Measurements from ENCODE around the gene SVEP1. TPM values are rescaled to one million over a fixed set of nuclear protein-coding genes. Genes with fewer than 3 reads are reported as not detected.

Gene SVEP1
- total and polyA plus RNA-seq, 4 experiments from 2014 or later, result not detected

- peaks cover 4 to 8% of the 10 kb centered on the region in 2 donors for H3K27me3 Mint-ChIP-seq
- Histone ChIP-seq H3K4me3 (ENCODE audit: low read length in 2 of 2) (no peak overlapping the region), H3K36me3 (ENCODE audit: insufficient read depth, low read length) (no peaks in the 10 kb centered on the region), H3K27me3 (ENCODE audit: insufficient read depth, low read length) (no peaks in the 10 kb centered on the region), H3K9me3 (ENCODE audit: control insufficient read depth in 1 of 2, low read length in 2 of 2) (no peaks in the 10 kb centered on the region), H3K4me1 (ENCODE audit: insufficient read depth, low read length) (no peaks in the 10 kb centered on the region), H3K27ac (ENCODE audit: low read depth, low read length) (no peak overlapping the region)
- no peaks in the 10 kb centered on the region for H3K36me3 Mint-ChIP-seq
- H3K27ac Mint-ChIP-seq, result no peak overlapping the region
- POLR2A ChIA-PET (ENCODE audit: partially characterized antibody), result no interaction called here
- no peak overlapping the region for H3K4me3 Mint-ChIP-seq
- H3K9me3 Mint-ChIP-seq, result peaks cover 0 to 2% (median 0%) of the 10 kb centered on the region in 8 donors
- intact Hi-C loops (cut with micrococcal nuclease), result no loop called here
- no peaks in the 10 kb centered on the region for H3K4me1 Mint-ChIP-seq
- DNase-seq, result no peak
- CTCF ChIA-PET (ENCODE audit: partially characterized antibody), result no interaction called here
Observed at GRCh38 chr9:110323818-110324217, 255.7 kb downstream of the SVEP1 start.

DNA sequence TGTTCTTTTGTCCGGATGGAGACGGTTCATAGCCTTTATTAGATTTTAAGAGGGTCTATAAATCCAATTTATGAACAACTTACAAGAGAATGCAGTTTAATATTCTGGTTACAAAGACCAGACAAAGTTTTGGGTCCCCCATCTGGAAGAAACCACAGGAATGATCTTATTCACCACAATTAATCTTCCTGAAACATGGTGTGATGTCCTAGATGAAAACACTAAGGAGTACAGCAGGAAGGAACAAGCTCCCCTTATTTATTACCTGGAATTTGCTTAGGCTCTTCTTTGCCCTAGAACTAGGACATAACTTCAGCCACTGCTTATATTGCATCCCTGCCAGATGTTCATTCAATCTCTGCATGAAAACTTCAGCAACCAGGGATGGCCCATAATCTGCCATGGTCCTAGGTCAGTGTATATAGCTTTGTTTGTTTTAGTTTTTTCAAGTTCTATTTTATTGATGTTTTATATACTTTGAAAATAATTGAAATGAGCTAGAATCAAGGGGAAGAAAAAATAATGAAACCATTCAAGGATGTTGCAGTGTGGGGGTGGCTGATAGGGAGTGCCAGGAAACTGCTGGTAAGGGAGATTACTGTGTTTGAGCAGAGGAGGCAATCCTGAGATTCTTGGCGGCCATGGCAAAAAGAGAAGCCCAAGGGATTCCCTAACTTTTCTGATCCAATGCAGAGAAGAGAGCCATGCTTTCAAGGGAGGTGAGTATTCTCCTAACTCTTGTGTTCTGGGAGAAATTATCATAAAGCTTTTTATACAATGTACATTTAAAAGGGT is 258.7 kb downstream of the SVEP1 start:
- H3K4me3 ChIP-seq (ENCODE audit: low read length in 2 of 2), result no peak overlapping the region
- Mint-ChIP-seq H3K36me3 (no peaks in the 10 kb centered on the region), H3K4me3 (no peak overlapping the region), H3K27me3 (peaks cover 4 to 14% of the 10 kb centered on the region in 2 donors), H3K27ac (no peak overlapping the region), H3K4me1 (peaks cover 5 to 15% (median 10%) of the 10 kb centered on the region in 4 donors), H3K9me3 (no peaks in the 10 kb centered on the region)
- POLR2A ChIA-PET (ENCODE audit: partially characterized antibody), result no interaction called here
- no peaks in the 10 kb centered on the region for H3K36me3 ChIP-seq (ENCODE audit: insufficient read depth, low read length)
- H3K4me1 ChIP-seq (ENCODE audit: insufficient read depth, low read length), result no peaks in the 10 kb centered on the region
- no peaks in the 10 kb centered on the region for H3K27me3 ChIP-seq (ENCODE audit: insufficient read depth, low read length)
- no peak for DNase-seq
- no peak overlapping the region for H3K27ac ChIP-seq (ENCODE audit: low read depth, low read length)
- intact Hi-C loops (cut with micrococcal nuclease), result no loop called here
- no peaks in the 10 kb centered on the region for H3K9me3 ChIP-seq (ENCODE audit: control insufficient read depth in 1 of 2, low read length in 2 of 2)
- CTCF ChIA-PET (ENCODE audit: partially characterized antibody), result no interaction called here

GRCh38 chr9:110319781-110320492 is 259.6 kb downstream of the SVEP1 start:
- H3K4me3 Mint-ChIP-seq, result no peak overlapping the region
- H3K27me3 Mint-ChIP-seq, result peaks cover 1 to 14% of the 10 kb centered on the region in 2 donors
- no peaks in the 10 kb centered on the region for H3K9me3 Mint-ChIP-seq
- H3K4me1 Mint-ChIP-seq, result peaks cover 5 to 15% (median 10%) of the 10 kb centered on the region in 4 donors
- H3K36me3 Mint-ChIP-seq, result no peaks in the 10 kb centered on the region
- ChIA-PET POLR2A (ENCODE audit: partially characterized antibody) (no interaction called here), CTCF (ENCODE audit: partially characterized antibody) (no interaction called here)
- DNase-seq, result no peak
- no peaks in the 10 kb centered on the region for H3K9me3 ChIP-seq (ENCODE audit: control insufficient read depth in 1 of 2, low read length in 2 of 2)
- no peaks in the 10 kb centered on the region for H3K4me1 ChIP-seq (ENCODE audit: insufficient read depth, low read length)
- no peaks in the 10 kb centered on the region for H3K27me3 ChIP-seq (ENCODE audit: insufficient read depth, low read length)
- no peak overlapping the region for H3K27ac ChIP-seq (ENCODE audit: low read depth, low read length)
- no peaks in the 10 kb centered on the region for H3K36me3 ChIP-seq (ENCODE audit: insufficient read depth, low read length)
- H3K4me3 ChIP-seq (ENCODE audit: low read length in 2 of 2), result no peak overlapping the region
- intact Hi-C loops (cut with micrococcal nuclease), result no loop called here
- no peak overlapping the region for H3K27ac Mint-ChIP-seq

DNA sequence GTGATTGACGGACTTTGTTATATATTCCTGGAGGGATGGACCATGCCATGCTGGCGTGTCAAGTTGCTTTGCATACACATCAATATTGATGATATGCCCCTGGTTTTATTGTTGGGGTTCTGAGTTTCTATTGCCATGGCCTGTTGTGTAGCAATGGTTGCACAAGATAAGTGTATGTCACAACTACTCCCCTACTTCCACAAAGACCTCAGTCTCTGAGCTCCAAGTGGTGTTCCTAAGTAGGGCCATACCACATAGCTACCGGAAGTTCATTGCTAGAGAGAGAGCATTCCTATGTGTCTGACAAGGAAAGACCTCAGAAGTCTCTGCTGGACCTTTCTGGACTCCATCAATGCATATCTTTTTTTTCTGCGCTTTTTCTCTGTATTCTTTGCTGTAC is 261.6 kb downstream of the SVEP1 start:
- no peak overlapping the region for H3K4me3 ChIP-seq (ENCODE audit: low read length in 2 of 2)
- CTCF ChIA-PET (ENCODE audit: partially characterized antibody), result no interaction called here
- intact Hi-C loops (cut with micrococcal nuclease), result no loop called here
- no peak for DNase-seq
- H3K4me3 Mint-ChIP-seq, result no peak overlapping the region
- no peaks in the 10 kb centered on the region for H3K27me3 ChIP-seq (ENCODE audit: insufficient read depth, low read length)
- H3K4me1 Mint-ChIP-seq, result peaks cover 5 to 15% (median 10%) of the 10 kb centered on the region in 4 donors
- H3K27ac Mint-ChIP-seq, result no peak overlapping the region
- H3K9me3 Mint-ChIP-seq, result peaks cover 0 to 6% (median 0%) of the 10 kb centered on the region in 8 donors
- H3K27ac ChIP-seq (ENCODE audit: low read depth, low read length), result no peak overlapping the region
- POLR2A ChIA-PET (ENCODE audit: partially characterized antibody), result no interaction called here
- H3K36me3 ChIP-seq (ENCODE audit: insufficient read depth, low read length), result no peaks in the 10 kb centered on the region
- peaks cover 1 to 14% of the 10 kb centered on the region in 2 donors for H3K27me3 Mint-ChIP-seq
- no peaks in the 10 kb centered on the region for H3K36me3 Mint-ChIP-seq
- H3K4me1 ChIP-seq (ENCODE audit: insufficient read depth, low read length), result no peaks in the 10 kb centered on the region
- H3K9me3 ChIP-seq (ENCODE audit: control insufficient read depth in 1 of 2, low read length in 2 of 2), result no peaks in the 10 kb centered on the region

- CTCF ChIA-PET (ENCODE audit: partially characterized antibody), result interaction anchor here (0.8 kb wide), 1 partner anchor 10 kb away, joined by 3 read pairs; no protein-coding TSS in a partner anchor
- intact Hi-C loops (cut with micrococcal nuclease), result no loop called here
- no peak overlapping the region for H3K4me3 ChIP-seq (ENCODE audit: low read length in 2 of 2)
Observed at GRCh38 chr9:110316261-110317075, 263.1 kb downstream of the SVEP1 start.

More at GRCh38 chr9:110316261-110317075, 263.1 kb downstream of the SVEP1 start:
- Mint-ChIP-seq H3K4me1 (peaks cover 5 to 15% (median 10%) of the 10 kb centered on the region in 4 donors), H3K4me3 (peak overlapping the region in 7 of 8 donors; percentile 26 to 71 (median 60)), H3K36me3 (no peaks in the 10 kb centered on the region), H3K27ac (peak overlapping the region in 2 of 7 donors; percentile 5 to 19), H3K9me3 (peaks cover 0 to 13% (median 0%) of the 10 kb centered on the region in 8 donors), H3K27me3 (peaks cover 1 to 12% of the 10 kb centered on the region in 2 donors)
- H3K27me3 ChIP-seq (ENCODE audit: insufficient read depth, low read length), result no peaks in the 10 kb centered on the region
- H3K36me3 ChIP-seq (ENCODE audit: insufficient read depth, low read length), result no peaks in the 10 kb centered on the region
- POLR2A ChIA-PET (ENCODE audit: partially characterized antibody), result no interaction called here
- no peaks in the 10 kb centered on the region for H3K4me1 ChIP-seq (ENCODE audit: insufficient read depth, low read length)
- H3K27ac ChIP-seq (ENCODE audit: low read depth, low read length), result no peak overlapping the region
- no peak for DNase-seq
- no peaks in the 10 kb centered on the region for H3K9me3 ChIP-seq (ENCODE audit: control insufficient read depth in 1 of 2, low read length in 2 of 2)

Other genes with a start within 250 kb of the SVEP1 start
- not detected for gene TXNDC8, start 241.9 kb downstream of the SVEP1 start, total RNA-seq
- not detected for gene TXNDC8, start 241.9 kb downstream of the SVEP1 start, polyA plus RNA-seq
- not detected for gene MUSK, start 89.0 kb upstream of the SVEP1 start, total RNA-seq
- gene MUSK, start 89.0 kb upstream of the SVEP1 start, polyA plus RNA-seq, result not detected